B cell (primary cell): Measurements from ENCODE around the gene MFGE8. TPM values are rescaled to one million over a fixed set of nuclear protein-coding genes. Genes with fewer than 3 reads are reported as not detected.

Experiments
- ATAC-seq: fragments of 200-7000 bp; cut with Tn5 transposase; one replicate; pipeline ENCODE4 v1.10.0; 2021; ENCODE audit warnings: low read depth, mild to moderate bottlenecking, moderate number of reproducible peaks, moderate library complexity
- CTCF ChIA-PET: fragments of 350-600 bp; sonication (Branson Sonifier 250); formaldehyde crosslinking; loops from one replicate; lab custom pipeline; 2021; ENCODE audit warnings: antibody characterized with exemption, inconsistent platforms; lab: Charles Lee
- POLR2A ChIA-PET: fragments of 350-600 bp; sonication (Branson Sonifier 250); formaldehyde crosslinking; loops from one replicate; lab custom pipeline; 2021; ENCODE audit warnings: antibody characterized with exemption; lab: Charles Lee
- DNase-seq: peaks from one replicate; pipeline ENCODE4 v3.0.0; 2013
- H2AFZ ChIP-seq: 2 replicates; pipeline ENCODE4 v1.6.1; 2012; ENCODE audit warnings: mild to moderate bottlenecking, low read depth, low read length; ENCODE audit not compliant: insufficient read depth, poor library complexity, severe bottlenecking
- H3K27ac ChIP-seq, 2 donors: 1 replicate in 1 of 2; 2 replicates in 1 of 2; pipeline ENCODE4 v1.5.1; 2012 to 2013; ENCODE audit warnings: low read length in 2 of 2, mild to moderate bottlenecking in 2 of 2, moderate library complexity in 1 of 2
- H3K27me3 ChIP-seq, 4 experiments: fragments of 200-600 bp in 1 of 4; sonication (generic) in 1 of 4; replicated peaks in 1 of 4; 1 replicate in 2 of 4; 2 replicates in 2 of 4; pipeline versions ENCODE4 v1.6.1 to v1.7.0; 2013 to 2016; ENCODE audit warnings: low read length in 3 of 4, mild to moderate bottlenecking in 2 of 4, mixed read lengths in 1 of 4, moderate library complexity in 1 of 4; ENCODE audit not compliant: insufficient read depth in 4 of 4, control insufficient read depth in 3 of 4; ENCODE audit errors: control extremely low read depth in 1 of 4
- H3K36me3 ChIP-seq, 2 experiments: replicated peaks in 1 of 2; 1 replicate in 1 of 2; 2 replicates in 1 of 2; pipeline versions ENCODE4 v1.6.1 to v1.7.1; 2013; ENCODE audit warnings: low read length in 1 of 2; ENCODE audit not compliant: insufficient read depth in 2 of 2, control insufficient read depth in 1 of 2; ENCODE audit errors: control extremely low read depth in 1 of 2, extremely low read depth in 1 of 2
- H3K4me1 ChIP-seq, 2 donors: fragments of 200-600 bp in 1 of 2; sonication (generic) in 1 of 2; 1 replicate in 1 of 2; 2 replicates in 1 of 2; pipeline versions ENCODE4 v1.5.1 to v1.6.1; 2013 to 2017; ENCODE audit warnings: low read length in 2 of 2; ENCODE audit not compliant: control insufficient read depth in 2 of 2, insufficient read depth in 2 of 2
- H3K4me2 ChIP-seq: replicated peaks from 2 replicates; pipeline ENCODE3; 2012; ENCODE audit warnings: mild to moderate bottlenecking, low read depth, low read length; ENCODE audit not compliant: poor library complexity, severe bottlenecking
- H3K4me3 ChIP-seq, 5 experiments: fragments of 200-600 bp in 1 of 5; sonication (generic) in 1 of 5; 1 replicate in 3 of 5; 2 replicates in 2 of 5; pipeline versions ENCODE4 v1.5.1 to v1.7.0; 2011 to 2016; ENCODE audit warnings: low read length in 4 of 5, mild to moderate bottlenecking in 4 of 5, low read depth in 2 of 5, control low read depth in 1 of 5, moderate library complexity in 1 of 5; ENCODE audit not compliant: insufficient read depth in 1 of 5; ENCODE audit errors: control extremely low read depth in 1 of 5, extremely low read depth in 1 of 5
- H3K79me2 ChIP-seq: fragments of 200-600 bp; sonication (generic); one replicate; pipeline ENCODE4 v1.6.0; 2016; ENCODE audit warnings: low read length; ENCODE audit not compliant: control insufficient read depth, insufficient read depth
- H3K9ac ChIP-seq: fragments of 200-600 bp; sonication (generic); 2 replicates; pipeline ENCODE4 v1.6.1; 2017; ENCODE audit warnings: mild to moderate bottlenecking, low read length, moderate library complexity
- H3K9me3 ChIP-seq, 3 donors: one replicate each; pipeline versions ENCODE4 v1.6.1 to v1.7.1; 2013; ENCODE audit warnings: low read length in 2 of 3; ENCODE audit not compliant: control insufficient read depth in 2 of 3, insufficient read depth in 1 of 3; ENCODE audit errors: control extremely low read depth in 1 of 3
- H4K20me1 ChIP-seq: 2 replicates; pipeline ENCODE4 v1.6.0; 2012; ENCODE audit warnings: mild to moderate bottlenecking, low read length; ENCODE audit not compliant: insufficient read depth, control insufficient read depth, poor library complexity, severe bottlenecking
- H3K27ac Mint-ChIP-seq: one replicate; pipeline ENCODE4 v1.8.0; 2021; ENCODE audit warnings: mixed read lengths
- H3K27me3 Mint-ChIP-seq: one replicate; pipeline ENCODE4 v1.8.0; 2021; ENCODE audit warnings: mixed read lengths
- H3K4me1 Mint-ChIP-seq: one replicate; pipeline ENCODE4 v1.8.0; 2021; ENCODE audit warnings: mixed read lengths
- H3K4me3 Mint-ChIP-seq: one replicate; pipeline ENCODE4 v1.8.0; 2021; ENCODE audit warnings: mixed read lengths
- H3K9me3 Mint-ChIP-seq: one replicate; pipeline ENCODE4 v1.8.0; 2022; ENCODE audit warnings: mixed read lengths; ENCODE audit not compliant: insufficient read depth
- CTCF ChIP-seq: fragments of 200-600 bp; IDR thresholded peaks from one replicate; pipeline ENCODE4 v1.8.0; 2022; ENCODE audit warnings: antibody characterized with exemption, mild to moderate bottlenecking
- EZH2 ChIP-seq: IDR thresholded peaks from 2 replicates; pipeline ENCODE4 v1.6.1; 2012; ENCODE audit warnings: borderline replicate concordance, low read depth, mild to moderate bottlenecking, moderate library complexity, low read length; ENCODE audit not compliant: insufficient read depth, poor library complexity, severe bottlenecking
- WGBS: methylation state at CpG from one replicate; pipeline ENCODE4 v1.1.5; 2013; ENCODE audit warnings: missing lambda C conversion rate; ENCODE audit not compliant: insufficient coverage; 5-methylcytosine and 5-hydroxymethylcytosine counted together
- intact Hi-C: fragments of 100-400 bp; cut with micrococcal nuclease; formaldehyde crosslinking; loops from one replicate; pipeline ENCODE4 v1.10.0; 2022
- polyA plus RNA-seq: library from polyadenylated mRNA; depleted of rRNA; stranded (reverse); fragments of >200 nt; gene quantifications from 2 replicates; pipeline ENCODE4 v1.2.3, GENCODE V29; 2012
- total RNA-seq, 2 donors: library from RNA; stranded (reverse); fragments of 120-200 nt in 1 of 2; gene quantifications; 1 replicate in 1 of 2; 2 replicates in 1 of 2; pipeline versions ENCODE4 v1.2.3 to v1.2.4, GENCODE V29; 2013 to 2022

MFGE8 gene
- total and polyA plus RNA-seq, 2 donors (not counting 1 experiment from before 2014, with no cell fraction given) = 18.9 to 28.8 TPM

- WGBS = 54% methylated on average over 2 of the region's 4 CpGs
These were observed 48.2 kb downstream of the MFGE8 start for GRCh38 chr15:88864861-88865497.

More at GRCh38 chr15:88864861-88865497, 48.2 kb downstream of the MFGE8 start:
- H3K36me3 ChIP-seq = no peaks in the 10 kb centered on the region
- Mint-ChIP-seq H3K4me3 (no peak overlapping the region), H3K27me3 (peaks cover 6% of the 10 kb centered on the region), H3K4me1 (no peaks in the 10 kb centered on the region), H3K9me3 (no peaks in the 10 kb centered on the region), H3K27ac (no peak overlapping the region)
- no peak for DNase-seq
- H2AFZ ChIP-seq = no peak overlapping the region
- H4K20me1 ChIP-seq = no peaks in the 10 kb centered on the region
- ChIA-PET POLR2A (no interaction called here), CTCF (interaction anchor here (0.5 kb wide), 1 partner anchor 22 kb away, joined by 3 read pairs; no protein-coding TSS in a partner anchor)
- H3K4me3 ChIP-seq = no peak overlapping the region
- intact Hi-C loops = no loop called here
- no peaks in the 10 kb centered on the region for H3K79me2 ChIP-seq
- no peaks in the 10 kb centered on the region for H3K4me1 ChIP-seq
- peaks cover 0 to 3% (median 0%) of the 10 kb centered on the region in 4 experiments for H3K27me3 ChIP-seq
- no peak overlapping the region for H3K4me2 ChIP-seq
- no peak for TF ChIP-seq EZH2
- TF ChIP-seq CTCF = no peak
- peaks cover 0 to 2% (median 0%) of the 10 kb centered on the region in 3 donors for H3K9me3 ChIP-seq
- H3K27ac ChIP-seq = no peak overlapping the region
- ATAC-seq = no peak
- no peak overlapping the region for H3K9ac ChIP-seq
